ENCODE data around the gene TBC1D28.
"Not testable (repeated sequence)": the region's sequence is repeated elsewhere in the genome, so short reads cannot be mapped to it uniquely, and the experiment has no call there.

DNA sequence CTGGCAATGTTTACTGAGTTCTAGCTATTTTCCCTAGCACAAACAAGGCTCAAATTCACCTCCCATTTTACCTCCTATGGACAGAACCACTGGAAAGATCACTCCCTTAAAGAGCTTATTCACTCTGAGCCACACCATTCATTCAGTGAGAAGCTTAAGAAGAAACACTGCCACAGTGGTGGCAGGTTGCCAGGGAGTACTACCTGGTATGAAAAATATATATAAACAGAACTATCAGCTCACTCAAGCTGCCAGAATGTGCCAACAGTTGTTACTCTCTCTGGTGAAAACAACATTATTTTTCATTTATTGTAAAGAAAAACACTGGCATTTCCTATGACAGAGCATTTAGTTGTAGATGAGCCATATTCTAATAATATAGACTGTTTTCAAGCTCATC lies 31.2 kb downstream of the TBC1D28 start:
- not testable (repeated sequence) for TF ChIP-seq CTCF (IDR thresholded peaks at IDR 0.05); POLR2AphosphoS5 (IDR thresholded peaks at IDR 0.05); POLR2A (IDR thresholded peaks at IDR 0.05; ENCODE audit: low read depth)

All from esophagus muscularis mucosa (tissue), 3 donors.